Stimulated activated CD4-positive, alpha-beta T cell treated with anti-CD3 and anti-CD28 coated beads, Interleukin-15, amount 100 ng/mL, for 48 hours (primary cell): ENCODE data around the gene TPPP2.

Experiments
- DNase-seq, 2 donors: peaks; one replicate each; pipeline ENCODE4 v3.0.0-alpha.2; 2020; ENCODE audit warnings: low read depth in 2 of 2

The TPPP2 gene

DNA sequence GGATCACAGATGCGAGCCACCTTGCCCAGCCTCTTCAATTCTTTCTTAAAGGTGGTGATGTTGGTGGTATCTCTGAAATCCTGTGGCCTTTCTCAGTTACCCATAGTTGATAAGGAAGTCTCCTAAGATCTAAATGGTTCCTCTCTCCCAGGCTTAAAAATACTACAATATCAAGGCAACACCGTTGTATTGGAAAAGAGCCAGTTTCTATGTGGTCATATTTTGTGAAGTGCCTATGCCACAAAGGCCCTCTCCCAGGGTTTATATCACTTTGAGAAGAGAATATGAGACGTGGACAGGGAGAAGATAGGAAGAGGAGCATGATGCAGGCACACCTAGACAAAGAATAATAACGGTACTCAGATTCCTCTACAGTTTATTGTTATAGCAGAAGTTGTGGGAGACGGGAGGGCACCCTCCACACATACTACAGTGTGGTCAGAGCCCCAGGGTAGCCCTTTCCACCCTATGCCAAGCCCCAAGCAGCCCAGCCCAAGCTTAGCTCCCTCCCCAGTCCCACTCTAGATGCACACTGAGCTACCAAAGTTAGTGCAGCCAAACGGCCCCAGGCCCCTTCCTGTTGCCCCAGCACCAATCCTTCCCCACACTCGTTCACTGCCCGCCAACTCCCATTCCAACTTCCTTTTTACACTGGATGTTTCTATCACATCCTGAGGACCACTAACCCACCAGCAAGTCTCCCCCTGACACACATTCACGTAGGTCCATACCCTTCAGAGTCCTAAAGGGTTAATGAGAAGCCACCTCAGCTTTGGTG is 13.4 kb upstream of the TPPP2 start:
- no peak for DNase-seq

DNA sequence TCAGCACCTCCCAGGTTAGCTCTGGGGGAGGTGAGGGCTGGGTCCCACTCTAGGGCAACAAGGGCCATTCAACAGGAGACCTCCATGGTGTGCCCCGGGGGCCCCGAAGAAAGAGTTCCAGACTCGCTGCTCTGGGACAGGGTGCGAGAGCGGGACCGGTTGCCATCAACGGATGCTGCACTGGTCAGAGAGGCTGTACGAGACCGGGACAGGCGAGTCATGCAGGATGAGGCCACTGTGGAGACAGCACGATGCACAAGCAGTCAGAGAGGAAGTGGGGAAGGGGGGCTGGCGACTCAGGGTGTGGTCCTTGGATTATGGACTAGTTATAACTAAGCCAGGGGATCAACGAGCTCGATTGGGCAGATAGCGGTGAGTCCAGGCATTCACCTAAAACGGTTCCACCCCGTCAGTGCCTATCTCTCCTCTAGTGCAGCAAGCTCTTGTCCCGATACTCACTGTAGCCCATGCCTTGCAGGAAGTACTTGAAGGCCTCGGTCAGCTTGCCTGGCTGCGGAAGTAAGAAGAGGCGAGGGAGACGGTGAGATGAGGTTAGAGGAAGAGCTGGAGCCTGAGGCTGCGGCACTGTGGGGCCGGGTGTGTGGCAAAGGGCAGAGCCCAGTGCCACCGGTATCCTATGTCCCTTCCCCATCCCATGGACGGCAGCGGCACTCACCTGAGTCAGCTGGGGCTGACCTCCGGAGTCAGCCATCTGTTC is 12.3 kb upstream of the TPPP2 start:
- DNase-seq = no peak

DNA sequence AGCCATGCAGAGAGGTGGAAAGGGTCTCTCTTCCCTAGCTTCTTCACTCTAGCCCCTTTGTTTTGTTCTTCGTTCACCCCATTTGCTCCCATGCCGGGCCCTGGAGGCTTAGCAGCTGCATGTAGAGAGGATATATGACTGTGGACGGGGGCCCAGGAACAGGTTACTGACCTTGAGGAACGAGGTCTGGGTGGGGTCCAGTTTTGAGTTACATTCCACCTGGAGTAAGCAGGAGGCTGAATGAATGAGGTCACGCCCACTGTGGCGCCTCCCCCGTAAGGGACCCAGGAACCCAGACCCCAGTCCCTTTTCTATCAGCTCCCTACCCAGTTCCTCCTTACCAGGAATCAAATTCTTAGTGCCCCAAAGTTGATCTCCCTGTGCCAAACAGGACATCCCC is 11.7 kb upstream of the TPPP2 start:
- no peak for DNase-seq

DNA sequence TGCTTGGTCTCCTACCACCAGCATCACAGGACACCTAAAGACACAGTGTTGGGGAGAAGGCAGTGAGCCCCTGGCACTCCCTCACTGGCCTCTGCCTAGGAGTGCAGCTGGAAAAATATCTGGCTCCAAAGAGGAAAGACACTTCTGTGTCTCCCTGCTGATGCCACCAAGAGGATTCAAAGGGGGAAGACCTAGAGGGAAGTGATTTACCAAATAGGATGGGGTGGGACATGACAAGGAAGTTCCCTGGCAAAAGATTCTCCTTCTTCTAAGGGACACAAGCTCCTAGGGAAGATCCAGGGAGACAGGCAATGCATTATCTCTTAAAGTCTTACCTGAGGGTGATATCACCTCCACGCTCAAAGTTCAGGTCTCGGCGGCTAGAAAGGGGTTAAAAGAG is 11.2 kb upstream of the TPPP2 start:
- no peak for DNase-seq

DNA sequence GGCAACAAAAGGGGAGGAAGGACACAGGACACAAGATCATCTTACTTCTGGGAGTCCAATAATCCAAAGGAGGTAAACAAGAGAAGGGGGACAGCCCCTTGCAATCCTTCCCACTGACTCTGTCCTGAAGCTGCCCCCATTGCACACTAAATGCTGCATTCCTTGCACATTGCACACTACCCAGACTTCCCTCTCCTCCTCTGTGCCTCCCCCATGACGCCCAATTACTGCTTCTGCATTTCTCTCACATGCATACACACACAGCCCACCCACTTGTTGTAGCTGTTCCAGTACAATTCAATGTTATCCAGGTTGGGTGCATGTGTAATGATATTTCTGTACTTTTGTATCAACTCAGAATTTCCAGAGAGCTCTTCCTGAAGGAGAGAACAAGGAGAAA is 10.7 kb upstream of the TPPP2 start:
- DNase-seq = no peak

DNA sequence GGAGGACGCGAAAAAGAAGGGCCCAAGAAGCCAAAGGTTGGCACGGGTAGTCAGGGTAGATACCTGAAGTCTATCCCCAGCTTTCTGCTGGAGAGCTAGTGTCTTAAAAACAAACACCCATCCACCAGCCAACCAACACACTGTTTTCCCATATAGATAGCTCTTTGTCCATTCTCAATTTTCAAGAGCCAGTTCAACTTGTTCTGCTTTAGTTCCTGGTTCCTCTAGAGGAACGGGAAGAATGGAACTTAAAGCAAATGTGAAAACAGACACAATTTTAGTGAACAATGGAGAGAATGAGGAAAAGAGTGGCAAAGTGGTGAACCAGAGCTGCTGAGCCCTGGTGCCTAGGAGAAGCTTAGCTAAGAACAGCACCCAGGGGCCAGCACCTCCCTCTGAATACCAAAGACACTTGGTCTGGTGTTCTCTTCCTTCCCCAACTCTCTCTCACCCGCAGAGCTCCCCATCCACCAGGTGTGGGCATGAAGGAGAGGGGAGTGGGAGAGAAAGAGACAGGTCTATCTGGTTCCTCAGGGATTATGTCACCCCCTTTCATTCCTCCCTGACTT is 9.0 kb upstream of the TPPP2 start:
- DNase-seq = no peak

DNA sequence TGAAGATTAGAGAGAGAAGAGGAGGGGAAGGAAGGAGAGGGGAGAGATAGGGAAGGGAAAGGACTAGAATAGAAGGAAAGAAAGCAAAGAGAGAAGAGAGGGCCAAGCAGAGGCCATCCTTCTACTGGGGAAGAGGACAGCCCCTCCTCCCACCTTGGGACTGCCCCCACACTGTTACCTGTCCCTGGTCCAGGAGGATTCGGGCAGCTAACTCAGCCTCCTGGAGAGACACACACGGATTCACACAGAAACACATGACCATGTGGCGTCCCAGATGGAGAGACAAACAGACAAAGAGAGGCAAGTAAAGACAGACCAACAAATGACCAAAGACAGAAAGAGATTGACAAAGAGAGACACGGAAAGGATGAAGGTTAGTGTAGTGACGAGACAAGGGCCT is 7.3 kb upstream of the TPPP2 start:
- no peak for DNase-seq

DNA sequence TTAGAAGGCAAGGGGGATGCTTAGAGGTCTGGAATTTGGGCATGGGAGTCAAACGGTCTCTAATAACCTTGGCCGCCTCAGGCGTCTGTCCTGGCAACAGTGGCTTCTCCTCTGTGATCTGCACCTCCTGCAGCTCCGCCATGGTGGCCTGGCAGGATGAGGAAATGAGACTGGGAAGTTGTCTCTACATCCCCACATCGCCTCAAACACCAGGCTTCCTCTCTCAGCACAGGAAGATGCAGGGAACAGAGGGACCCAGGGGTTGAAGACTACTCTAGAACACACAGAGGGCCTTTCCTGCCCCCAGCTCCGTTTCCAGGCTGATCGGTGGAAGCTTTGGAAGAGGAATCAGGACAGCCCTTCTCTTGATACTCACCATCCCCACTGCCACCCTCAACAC is 6.8 kb upstream of the TPPP2 start:
- DNase-seq = no peak

DNA sequence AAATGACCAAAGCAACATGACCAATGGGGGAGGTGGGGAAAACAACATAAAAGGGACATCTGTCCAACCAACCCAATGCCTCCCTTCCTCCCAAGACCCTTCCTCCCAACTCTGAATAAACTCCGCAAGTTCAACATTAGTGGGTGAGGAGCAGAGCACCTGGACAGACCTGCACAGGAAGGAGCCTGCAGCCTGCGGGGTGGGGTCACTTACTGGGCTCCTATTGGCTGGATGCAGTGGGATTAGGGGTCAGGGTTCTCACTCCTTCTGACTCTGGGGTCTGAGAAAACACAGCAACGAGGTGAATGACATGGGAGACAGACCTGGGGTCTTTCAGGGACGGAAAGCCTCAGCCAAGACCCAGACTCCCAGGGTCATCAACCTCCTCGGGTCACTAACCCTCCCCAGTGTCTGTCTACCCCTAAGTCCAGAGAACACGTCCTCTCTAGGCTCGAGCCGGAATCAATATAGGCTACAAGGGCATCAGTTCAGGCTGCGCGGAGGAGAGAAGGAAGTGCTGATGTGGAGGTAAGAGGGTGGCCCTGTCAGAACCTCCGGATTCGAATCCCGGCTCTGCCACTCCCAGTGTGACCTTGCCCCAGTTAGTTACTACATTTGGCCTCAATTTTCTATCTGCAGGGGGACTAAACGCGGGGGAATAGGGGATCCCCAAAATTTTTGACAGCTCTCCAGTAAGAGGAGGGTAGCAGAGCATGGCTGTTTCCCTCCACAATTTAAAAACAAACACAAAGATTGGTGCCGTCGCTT is 6.0 kb upstream of the TPPP2 start:
- DNase-seq = no peak

DNA sequence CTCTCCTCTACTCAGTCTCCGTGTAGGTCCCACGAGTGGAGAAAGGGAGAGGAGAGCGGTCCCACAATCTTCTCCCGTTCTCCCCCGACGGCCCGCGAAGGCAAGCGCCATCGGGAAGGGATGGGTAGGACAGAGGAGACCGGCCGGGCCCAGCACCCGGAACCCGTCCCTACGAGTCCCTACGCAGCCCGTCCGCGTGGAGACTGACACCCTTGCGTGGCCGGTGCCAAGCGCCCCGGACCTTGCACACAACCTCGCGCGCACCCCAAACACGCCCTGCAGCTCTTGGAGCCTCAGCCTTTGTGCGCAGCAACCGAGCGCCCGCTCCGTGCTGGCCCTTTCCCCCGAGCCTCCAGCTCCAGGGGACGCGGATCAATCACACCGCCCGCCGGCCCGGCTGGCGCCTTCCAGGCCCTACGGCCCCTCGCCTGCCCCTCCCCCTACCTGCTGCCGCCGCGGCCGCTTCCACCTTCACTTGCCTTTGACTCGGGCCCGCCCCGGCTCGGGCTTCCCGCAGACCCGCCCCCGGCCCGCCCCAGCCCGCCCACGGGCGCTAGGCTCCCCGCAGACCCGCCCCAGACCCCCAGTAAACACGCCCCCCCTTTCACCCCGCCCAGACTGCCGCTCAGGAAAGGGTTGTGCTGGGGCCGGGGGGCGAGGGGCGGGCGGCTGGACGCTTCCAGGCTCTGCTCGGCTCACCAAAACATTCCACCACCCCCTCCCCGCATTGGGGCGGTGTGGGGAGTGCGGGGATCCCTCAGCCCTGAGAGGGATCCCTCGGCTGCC is 5.2 kb upstream of the TPPP2 start, which contains the start of gene NDRG2:
TSS of gene NDRG2 (minus strand) at position 477 of the 786 bp plus-strand sequence. CDS start 1,746 bp downstream, outside the sequence.
- DNase-seq = peak; percentile 19 to 45

DNA sequence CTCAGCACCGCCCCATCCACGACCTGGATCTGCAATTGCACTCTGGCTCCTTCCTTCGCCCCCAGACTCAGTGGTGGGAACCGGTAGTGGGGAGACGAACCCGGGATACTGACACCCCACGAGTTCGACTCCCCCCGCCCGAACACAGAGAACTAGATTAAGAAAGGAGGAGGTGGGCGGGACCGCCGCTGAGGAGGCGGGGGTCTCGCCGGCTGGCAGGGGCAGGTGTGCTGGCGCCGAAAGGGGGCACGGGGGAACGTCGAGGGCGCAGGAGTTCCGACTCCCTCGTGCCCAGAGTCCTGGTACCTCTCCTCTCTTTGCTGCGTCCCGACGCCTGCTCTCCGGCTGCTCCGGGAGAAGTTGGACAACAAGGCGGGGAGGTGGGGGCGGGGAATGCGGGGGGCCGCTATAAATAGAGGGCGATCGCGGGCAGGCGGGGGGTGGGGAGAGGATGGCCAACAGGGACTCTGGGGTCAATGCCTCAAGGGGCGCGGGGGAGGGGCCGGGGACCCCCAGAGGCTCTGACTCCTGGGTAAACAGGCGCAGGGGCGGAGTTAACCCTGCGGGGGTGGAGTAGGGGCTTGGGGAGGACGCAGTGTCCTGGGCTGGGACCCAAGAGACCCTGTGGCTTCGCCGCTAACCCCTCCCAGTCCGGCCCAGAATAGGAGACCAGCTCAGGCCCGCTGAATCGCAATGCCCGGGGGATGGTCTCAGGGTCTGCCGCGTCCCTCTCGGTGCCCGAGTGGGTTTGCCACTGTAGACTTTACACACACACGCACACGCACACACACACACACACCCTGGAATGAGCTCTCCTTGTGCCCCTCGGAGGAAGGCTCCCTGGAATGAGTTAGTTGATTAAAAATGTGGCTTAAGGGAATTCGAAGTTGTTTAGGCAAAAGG is 4.4 kb upstream of the TPPP2 start:
- no peak for DNase-seq

DNA sequence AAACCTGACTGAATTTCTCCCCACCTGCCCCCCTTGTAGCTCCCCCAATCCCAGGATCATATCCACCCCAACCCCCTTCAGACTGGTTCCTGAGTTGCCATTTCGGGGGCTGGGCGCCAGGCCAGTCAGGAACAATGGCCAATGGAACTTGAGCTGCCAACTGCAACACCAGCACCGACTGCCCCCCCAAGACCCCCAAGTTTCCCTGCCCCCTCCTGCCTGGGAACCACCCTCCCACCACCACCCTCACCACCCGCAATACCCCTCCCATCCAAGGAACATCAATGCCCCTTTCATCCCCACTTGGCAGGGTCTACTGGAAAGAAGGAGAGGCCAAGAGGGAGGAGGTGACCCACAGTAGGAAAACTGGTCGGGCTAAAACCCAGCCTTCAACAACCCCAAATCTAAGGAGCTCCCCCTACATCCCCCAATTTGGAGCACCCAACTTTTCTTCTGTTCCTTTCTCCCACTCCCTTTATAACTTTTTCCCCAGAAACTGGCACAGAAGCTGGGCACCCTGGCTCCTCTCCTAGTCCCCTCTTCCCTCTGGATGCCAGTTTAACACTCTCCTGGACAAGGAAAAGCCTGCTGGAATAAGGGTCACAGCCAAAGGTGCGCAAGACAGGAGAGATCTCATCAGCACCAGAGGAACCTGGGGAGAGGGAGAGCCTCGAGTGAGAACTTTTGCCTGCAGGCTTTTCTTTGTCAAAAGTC is 3.6 kb upstream of the TPPP2 start:
- no peak for DNase-seq

DNA sequence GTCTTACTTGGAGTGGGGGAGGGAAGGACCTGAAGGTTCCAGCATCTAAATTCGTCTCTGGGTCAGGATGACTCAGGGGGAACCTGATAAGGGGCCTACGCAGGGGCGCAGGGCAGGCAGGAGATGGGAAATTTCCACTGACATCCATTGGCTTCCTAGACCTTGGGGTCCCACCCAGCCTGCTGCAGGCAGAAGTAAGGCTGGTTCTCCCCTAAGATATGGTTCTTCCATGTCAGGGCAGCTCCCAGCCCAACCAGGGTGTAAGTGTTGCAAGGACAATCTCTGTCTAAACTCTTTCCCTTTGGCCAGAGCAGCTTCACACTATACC is 3.1 kb upstream of the TPPP2 start:
- no peak for DNase-seq

DNA sequence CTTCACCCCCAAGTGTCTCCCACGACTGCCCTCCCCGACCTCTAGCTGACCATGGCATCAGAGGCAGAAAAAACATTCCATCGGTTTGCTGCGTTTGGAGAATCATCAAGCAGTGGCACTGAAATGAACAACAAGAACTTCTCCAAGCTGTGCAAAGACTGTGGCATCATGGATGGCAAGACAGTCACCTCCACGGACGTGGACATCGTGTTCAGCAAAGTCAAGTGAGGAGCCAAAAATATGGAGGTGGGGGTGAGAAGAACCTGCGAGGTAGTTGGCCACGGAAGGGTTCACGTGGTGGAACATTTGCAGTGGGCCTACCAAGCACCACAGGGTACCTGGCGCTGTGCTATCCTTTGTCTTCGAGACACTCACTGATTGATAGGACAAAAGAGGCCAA is 514 bp downstream of the TPPP2 start:
- DNase-seq = no peak

DNA sequence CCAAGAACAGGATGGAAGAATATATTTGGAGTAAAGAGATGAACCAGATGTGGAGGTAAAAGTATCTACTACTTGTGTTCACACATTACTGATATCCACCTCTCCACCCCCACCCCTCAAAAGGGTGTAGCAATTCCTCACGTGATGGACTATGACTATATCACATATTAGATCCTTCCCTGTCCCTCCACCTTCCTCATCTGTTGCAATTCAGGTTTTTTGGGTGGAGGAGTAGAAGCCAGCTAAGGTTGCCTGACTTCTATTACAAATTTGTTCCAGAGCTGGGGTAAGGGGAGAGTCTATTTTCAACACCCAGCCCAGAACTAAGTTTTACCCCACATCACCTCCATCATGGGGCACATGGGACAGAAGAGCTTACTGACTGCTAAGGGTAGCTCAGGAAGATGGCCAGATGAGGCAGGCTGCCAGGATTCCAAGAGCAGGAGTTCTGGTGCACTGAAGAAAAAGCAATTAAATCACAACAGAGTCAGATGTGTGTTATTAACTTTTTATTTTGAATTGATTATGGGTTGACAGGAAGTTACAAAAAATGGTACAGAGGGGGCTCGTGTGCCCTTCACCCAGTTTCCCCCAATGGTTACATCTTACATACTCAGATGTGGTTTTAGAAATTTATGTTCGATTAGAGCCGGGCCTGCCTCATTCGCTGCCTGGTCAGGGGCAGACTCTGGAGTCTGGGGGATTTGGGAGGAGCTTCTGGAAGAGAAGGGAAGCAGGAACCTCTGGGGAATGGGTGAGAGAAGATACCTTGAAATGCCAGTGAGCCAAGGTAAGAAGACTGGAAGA is 2.5 kb downstream of the TPPP2 start:
- no peak for DNase-seq

DNA sequence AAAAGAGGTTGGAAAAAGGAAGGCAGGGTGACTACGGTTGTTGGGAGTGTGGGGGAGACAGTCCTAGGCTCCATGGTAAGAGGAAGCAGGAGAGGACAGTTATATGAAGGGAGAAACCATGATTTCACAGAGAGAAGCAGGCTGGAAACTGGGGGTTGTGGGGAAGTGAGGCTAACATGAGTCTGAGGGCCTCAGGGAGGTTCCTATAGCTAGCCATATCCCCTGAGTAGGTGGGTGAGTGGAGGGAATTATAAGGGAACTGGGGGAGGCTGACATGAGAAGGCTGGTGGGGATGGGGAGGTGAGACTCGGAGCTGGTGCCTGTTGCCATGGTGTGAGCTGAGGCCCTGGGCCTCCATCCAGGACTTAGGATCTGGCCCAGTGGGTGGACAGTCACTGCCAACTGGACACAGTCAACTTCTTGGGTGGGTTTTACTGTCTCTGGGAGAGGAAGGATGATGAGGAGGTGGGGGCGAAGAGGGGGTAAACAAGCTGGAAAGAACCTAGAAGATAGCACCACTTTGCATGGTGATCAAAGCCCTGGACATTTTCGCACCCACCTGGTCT is 3.2 kb downstream of the TPPP2 start:
- DNase-seq = no peak

DNA sequence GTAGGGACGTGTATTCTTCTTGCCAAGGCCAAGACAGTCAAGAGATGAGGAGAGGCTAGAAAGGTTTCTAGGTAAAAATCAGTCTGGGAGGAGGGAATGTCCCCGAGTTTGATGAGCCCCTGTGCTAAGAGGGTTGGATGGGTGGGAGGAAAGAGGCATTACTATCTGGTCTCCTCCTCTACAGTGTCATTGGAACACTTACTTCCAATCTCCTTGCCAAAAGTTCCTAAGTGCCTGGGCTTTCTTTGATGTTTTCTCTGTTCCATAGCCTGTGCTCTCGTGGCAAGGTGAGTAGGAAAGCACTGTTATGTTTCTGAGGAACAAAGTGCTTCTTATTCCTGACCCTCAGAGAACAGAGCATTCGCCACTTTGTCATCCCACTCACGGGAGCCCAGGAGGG is 4.7 kb downstream of the TPPP2 start, which contains the start of gene RNASE13:
TSS of gene RNASE13 (minus strand) at position 101 of the 400 bp plus-strand sequence. CDS start 519 bp downstream, outside the sequence.
- DNase-seq = no peak

DNA sequence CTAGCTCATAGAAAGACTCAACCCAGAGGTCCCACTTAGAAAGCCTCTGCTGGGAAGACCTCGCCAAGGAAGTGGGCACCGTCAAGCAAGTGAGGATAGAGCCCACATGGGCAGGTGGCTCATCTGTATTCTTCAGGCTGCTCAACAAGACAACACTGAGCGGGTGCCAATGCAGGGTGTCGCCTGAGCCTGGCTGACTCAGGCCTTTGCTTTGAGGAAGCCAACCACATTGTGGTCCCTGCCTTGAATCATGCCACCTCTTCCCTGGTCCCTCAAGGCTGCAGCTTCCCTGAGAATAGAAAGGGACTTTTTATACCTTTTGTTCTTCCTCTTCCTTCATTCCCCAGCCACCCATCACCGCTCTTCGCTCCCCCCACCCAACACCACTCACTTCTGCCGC is 6.7 kb downstream of the TPPP2 start:
- no peak for DNase-seq

DNA sequence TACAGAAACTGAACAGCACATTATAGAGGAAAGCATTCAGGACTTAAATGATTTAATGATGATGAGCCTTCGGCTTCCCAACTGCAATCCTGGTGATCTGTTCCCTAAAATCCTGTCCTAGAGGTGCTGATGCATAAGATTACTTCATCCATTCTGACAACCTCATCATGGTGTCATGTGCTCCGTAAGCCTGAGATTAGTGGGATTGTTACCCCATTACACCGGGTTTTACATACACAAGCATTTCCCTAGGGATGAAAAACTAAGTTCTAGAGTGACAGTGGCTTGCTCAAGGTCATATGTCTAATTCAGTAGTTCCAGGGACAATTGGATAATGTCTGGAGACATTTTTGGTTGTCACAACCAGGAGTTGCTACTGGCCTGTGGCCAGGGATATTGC is 7.1 kb downstream of the TPPP2 start:
- no peak for DNase-seq
